AG04450 (cell line): ENCODE results near the gene MLEC. TPM values are rescaled to one million over a fixed set of nuclear protein-coding genes. Genes with fewer than 3 reads are reported as not detected.

Experiments
- CTCF ChIA-PET: fragments of 300-600, 350-600 bp; formaldehyde crosslinking; extraction: SDS; loops from one replicate; lab custom pipeline; 2022; ENCODE audit warnings: antibody characterized with exemption, inconsistent platforms; lab: Charles Lee
- POLR2A ChIA-PET: fragments of 350-600 bp; formaldehyde crosslinking; extraction: SDS; loops from one replicate; lab custom pipeline; 2021; ENCODE audit warnings: antibody characterized with exemption, inconsistent platforms; lab: Yijun Ruan, JAX
- DNase-seq: peaks from one replicate; pipeline ENCODE4 v3.0.0-alpha.2; 2011; ENCODE audit warnings: low read depth, low spot score
- H3K27ac ChIP-seq: one replicate; pipeline ENCODE4 v1.5.1; 2012; ENCODE audit warnings: low read depth, low read length, control low read depth
- H3K27me3 ChIP-seq: one replicate; pipeline ENCODE4 v1.6.0; 2012; ENCODE audit warnings: low read length; ENCODE audit not compliant: control insufficient read depth, insufficient read depth
- H3K4me3 ChIP-seq: 2 replicates; pipeline ENCODE4 v1.5.1; 2011; ENCODE audit warnings: mild to moderate bottlenecking, low read depth, low read length, control low read depth
- H3K9me3 ChIP-seq: 2 replicates; pipeline ENCODE4 v1.5.1; 2012; ENCODE audit warnings: low read length; ENCODE audit not compliant: control insufficient read depth, insufficient read depth
- polyA plus RNA-seq: library from polyadenylated mRNA; depleted of rRNA; stranded (reverse); fragments of >200 nt; gene quantifications from 2 replicates; pipeline ENCODE4 v1.2.3, GENCODE V29; 2011
- TF ChIP-seq, protein P1 (sequence below): IDR thresholded peaks from 2 replicates; pipeline ENCODE4 v1.5.1; 2011; ENCODE audit warnings: low read depth, low read length, control low read depth, inconsistent platforms

Gene MLEC
- polyA plus RNA-seq, 1 experiment, result 76.7 TPM

DNA sequence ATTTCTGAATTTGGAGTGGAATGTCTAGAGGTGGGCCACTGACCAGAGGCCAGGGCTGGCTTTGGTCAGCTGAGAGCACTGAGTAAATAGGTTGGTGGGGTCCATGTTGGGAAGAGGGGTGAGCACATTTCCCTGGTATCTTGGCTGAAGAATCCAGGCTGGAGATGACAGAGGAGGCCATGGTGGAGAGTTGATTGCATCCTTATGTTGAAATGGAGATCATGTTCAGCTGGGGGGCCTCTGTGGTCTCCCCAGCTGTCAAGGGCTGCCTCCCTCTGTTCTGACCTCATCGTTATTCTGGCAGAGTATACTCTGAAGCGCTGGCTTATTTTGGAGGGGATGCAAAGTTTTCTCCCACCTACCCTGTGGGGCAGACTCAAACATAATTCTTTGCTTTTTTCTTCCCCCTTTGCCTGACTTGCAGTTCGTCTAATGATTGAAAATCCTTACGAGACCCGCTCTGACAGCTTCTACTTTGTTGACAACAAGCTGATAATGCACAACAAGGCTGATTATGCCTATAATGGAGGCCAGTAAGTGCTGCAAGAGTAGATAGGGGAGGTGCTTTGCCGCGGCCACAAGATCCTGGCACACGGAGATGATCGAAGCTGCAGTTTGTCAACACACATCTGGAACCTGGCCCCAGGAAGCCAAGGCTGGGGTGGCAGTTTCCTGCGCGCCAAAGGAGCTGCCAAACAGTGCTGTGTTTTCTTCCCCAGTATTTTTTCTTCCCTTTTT lies 32.7 kb downstream of the MLEC start:
- H3K4me3 ChIP-seq, result no peak overlapping the region
- no peaks in the 10 kb centered on the region for H3K27me3 ChIP-seq
- H3K27ac ChIP-seq, result peak overlapping the region; percentile 52
- DNase-seq, result no peak
- TF ChIP-seq, protein P1, sequence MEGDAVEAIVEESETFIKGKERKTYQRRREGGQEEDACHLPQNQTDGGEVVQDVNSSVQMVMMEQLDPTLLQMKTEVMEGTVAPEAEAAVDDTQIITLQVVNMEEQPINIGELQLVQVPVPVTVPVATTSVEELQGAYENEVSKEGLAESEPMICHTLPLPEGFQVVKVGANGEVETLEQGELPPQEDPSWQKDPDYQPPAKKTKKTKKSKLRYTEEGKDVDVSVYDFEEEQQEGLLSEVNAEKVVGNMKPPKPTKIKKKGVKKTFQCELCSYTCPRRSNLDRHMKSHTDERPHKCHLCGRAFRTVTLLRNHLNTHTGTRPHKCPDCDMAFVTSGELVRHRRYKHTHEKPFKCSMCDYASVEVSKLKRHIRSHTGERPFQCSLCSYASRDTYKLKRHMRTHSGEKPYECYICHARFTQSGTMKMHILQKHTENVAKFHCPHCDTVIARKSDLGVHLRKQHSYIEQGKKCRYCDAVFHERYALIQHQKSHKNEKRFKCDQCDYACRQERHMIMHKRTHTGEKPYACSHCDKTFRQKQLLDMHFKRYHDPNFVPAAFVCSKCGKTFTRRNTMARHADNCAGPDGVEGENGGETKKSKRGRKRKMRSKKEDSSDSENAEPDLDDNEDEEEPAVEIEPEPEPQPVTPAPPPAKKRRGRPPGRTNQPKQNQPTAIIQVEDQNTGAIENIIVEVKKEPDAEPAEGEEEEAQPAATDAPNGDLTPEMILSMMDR, result no peak
- ChIA-PET CTCF (interaction anchor here (0.6 to 1.3 kb wide), 3 partner anchors 136 to 340 kb away, joined by 3 to 6 read pairs (median 3); no protein-coding TSS in a partner anchor), POLR2A (interaction anchor here (0.5 kb wide), 1 partner anchor 256 kb away, joined by 12 read pairs; no protein-coding TSS in a partner anchor)
- no peaks in the 10 kb centered on the region for H3K9me3 ChIP-seq

DNA sequence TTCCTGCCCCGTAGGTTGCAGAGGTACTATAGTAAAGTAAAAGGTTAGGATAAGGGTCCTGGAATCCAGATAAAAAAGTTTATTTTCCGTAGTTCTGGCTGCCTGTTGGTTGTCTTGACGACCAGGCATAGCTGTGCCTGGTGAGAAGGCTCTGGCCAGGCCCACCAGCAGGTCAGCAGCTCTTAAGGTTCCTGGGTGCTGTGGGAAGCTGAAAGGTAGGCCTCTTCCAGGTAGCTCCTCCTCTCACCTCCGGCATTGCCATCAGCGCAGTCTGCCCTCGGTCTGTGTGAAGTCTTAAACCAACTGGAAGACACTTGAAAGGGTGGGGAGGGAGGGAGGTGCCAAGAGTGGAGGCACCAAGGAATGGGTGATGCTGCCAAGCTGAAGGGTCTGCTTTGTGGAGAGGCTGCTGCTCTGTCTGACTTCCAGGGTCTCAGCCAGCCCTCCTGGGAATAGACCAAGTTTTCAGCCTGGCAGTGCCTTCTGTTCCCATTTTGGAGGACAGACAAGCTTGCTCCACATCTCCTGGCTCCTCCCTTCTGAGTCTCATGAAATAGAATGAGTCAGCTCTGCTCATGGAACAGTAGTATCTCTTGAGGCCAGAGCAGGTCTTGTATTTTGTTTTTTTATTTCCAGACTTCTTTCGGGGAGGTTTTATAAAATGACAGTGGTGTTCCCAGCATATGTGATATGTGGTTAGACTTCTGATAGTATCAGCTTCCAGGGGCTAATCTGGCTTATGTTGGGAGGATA lies 33.5 kb downstream of the MLEC start:
- Histone ChIP-seq H3K27ac (peak overlapping the region; percentile 47), H3K4me3 (no peak overlapping the region), H3K9me3 (no peaks in the 10 kb centered on the region), H3K27me3 (no peaks in the 10 kb centered on the region)
- TF ChIP-seq, protein P1, result no peak
- peak; percentile 20 for DNase-seq
- ChIA-PET POLR2A (no interaction called here), CTCF (interaction anchor here (0.6 to 1.3 kb wide), 5 partner anchors 71 to 339 kb away, joined by 3 to 6 read pairs (median 4); no protein-coding TSS in a partner anchor)

DNA sequence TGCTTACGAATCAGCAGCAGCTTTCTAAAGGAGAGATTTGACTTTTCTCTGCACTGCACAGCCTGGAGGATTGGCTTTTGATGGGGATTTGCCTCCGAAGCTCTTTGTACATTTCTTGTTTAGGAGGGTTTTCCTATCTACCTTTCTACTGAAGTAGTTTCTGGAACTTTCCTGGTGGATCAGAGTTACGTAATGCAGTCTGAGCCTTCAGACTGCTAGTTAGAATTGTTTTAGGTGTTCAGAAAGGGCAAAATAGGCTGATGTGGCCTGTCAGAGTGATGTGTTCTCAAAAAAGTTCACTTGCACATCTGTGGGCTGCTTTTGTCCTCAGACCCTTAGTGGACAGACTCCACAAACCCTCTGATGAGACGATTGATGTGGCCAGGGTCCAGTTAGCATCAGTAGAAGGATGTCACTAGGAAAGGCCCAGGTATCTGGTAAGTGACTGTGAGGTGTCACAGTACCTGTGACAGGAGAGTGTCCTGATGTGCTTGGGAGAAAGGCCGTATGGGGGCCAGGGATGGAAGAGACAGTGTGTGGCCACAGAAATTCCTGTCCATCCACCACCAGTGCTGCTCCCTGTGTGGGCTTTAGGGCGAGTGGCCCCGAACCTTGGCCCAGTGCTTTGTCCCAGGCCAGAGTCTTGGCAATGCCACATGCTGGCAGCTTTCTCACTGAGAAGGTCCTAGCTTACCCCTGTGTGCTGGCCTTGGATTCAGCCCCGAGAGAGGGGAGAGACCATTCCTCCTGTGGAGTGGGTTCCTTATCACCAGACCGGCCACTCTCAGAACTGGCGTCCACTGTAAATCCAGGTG lies 34.2 kb downstream of the MLEC start:
- Histone ChIP-seq H3K9me3 (no peaks in the 10 kb centered on the region), H3K27ac (peak overlapping the region; percentile 47), H3K4me3 (no peak overlapping the region), H3K27me3 (no peaks in the 10 kb centered on the region)
- no peak for DNase-seq
- ChIA-PET CTCF (interaction anchor here (0.6 to 1.3 kb wide), 3 partner anchors 138 to 251 kb away, joined by 3 to 6 read pairs (median 4); no protein-coding TSS in a partner anchor), POLR2A (no interaction called here)
- TF ChIP-seq, protein P1, result no peak

DNA sequence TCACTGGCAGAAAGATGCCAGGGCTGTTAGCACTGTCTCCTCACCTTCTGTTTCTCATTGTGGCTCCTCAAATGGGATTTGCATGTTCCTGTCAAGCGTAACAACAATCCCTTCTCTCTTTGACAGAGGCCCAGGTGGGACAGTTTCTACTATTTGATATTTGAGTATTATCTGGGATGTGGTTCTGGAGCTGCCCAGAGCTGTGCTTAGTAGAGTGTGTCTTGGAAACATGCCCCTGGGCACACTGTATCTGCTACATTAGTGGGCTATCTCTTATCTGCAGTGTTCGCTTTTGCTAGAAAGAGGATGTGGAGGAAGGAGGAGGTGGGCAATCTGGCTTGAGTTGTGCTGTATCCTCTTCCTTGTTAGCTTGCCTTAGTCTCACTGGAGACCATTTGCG lies 34.9 kb downstream of the MLEC start:
- POLR2A ChIA-PET, result no interaction called here

More for the DNA sequence above, 34.9 kb downstream of the MLEC start:
- DNase-seq, result no peak
- Histone ChIP-seq H3K27me3 (no peaks in the 10 kb centered on the region), H3K4me3 (no peak overlapping the region), H3K27ac (no peak overlapping the region), H3K9me3 (no peaks in the 10 kb centered on the region)
- TF ChIP-seq, protein P1, result no peak
- CTCF ChIA-PET, result no interaction called here
